ENCODE data around the gene PRLH. TPM values are rescaled to one million over a fixed set of nuclear protein-coding genes. Genes with fewer than 3 reads are reported as not detected.

Gene PRLH
- total RNA-seq, 1 donor from 2014 or later: not detected

DNA sequence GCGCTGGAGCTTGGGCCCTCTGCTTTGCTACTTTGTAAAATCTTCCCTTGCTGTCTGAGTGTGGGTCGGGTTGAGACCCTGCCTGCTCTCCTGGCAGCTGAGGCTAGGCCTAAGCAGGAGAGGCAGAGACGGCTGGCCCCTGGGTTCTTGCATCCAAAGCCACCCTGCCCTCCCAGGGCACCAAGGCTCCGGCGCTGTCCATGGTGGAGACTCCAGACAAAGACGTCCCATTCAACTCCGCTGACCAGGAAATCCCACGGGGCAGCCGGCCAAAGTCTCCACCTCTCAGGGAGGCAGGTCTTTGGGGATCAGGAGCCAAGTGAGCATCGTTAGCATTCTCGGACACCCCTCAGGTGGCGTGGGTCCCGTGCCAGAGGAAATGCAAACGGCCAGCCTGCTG is 2.6 kb upstream of the PRLH start:
- DNase-seq (ENCODE audit: low spot score) (peak; percentile 47), ATAC-seq (no peak)

DNA sequence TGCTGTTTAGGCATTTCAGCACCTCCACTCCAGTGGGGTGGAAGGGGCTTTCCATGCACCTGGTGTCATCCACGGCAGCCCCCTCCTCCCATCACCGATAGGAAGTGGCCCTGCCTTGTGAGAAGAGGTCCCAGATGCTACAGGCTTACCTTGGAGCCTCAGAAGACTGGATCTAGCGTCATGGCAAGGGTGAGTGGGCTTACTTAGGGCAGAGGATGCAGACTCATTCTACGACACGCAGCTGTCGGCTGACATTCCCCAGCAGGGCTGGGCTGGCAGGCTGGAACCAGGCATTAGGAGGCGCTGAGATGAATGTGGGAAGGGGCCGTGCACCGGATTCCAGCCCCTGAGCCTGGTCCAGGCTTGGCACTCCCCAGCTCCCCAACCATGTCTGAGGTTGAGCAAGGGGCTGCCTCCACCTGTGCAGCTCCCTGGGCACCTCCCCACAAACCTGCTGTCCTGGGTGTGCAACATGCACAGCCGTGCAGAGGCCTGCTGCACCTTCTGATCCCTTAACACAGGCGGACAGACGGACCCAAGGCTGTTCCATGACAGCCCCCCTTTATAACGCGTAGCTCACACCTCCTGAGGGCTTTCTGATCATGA is 1.7 kb upstream of the PRLH start:
- DNase-seq (ENCODE audit: low spot score) (no peak), ATAC-seq (no peak)

DNA sequence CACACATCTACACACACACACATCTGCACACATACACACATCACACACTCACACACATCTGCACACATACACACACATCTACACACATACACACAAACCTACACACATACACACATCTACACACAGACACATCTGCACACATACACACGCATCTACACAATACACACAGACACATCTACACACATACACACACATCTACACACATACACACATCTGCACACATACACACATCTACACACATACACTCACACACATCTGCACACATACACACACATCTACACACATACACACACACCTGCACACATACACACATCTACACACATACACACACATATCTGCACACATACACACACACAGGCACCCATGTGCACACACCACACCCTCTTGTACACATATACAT is 400 bp upstream of the PRLH start:
- ATAC-seq: no peak

DNA sequence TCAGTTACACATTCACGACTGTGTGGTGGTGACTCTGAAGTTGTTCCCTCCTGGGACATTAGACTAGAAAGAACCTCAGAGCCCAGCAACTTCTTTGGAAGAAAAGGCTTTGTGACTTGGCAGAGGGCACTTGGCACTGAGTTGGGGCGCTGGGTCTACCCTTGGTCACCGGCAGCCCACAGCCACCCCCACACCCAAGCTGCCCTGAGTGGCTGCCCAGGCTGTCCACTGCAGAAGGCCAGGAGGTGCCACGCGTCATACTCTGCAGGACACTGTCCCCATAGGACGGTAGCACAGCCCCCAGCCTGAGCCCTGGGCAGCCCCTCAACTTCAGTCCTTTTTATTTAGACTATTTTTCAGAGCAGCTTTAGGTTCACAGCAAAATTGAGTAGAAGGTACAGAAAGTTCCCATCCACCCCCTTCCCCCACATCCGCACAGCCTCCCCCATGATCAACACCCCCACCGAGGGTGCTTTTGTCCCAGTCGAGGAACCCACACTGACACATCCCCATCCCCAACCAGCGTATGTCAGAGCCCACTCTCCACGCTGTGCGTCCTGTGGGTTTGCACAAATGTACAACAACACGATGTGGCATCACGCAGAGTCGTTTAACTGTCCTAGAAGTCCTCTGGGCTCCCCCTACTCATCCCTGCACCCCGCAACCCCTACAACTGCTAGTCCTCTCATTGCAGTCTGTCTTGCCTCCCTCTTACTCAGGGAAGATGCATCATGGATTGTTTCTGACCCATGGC is 1.1 kb downstream of the PRLH start:
- DNase-seq (ENCODE audit: low spot score) (peak; percentile 39), ATAC-seq (peak; percentile 3)

More for the DNA sequence above, 400 bp upstream of the PRLH start:
- DNase-seq (ENCODE audit: low spot score): no peak

DNA sequence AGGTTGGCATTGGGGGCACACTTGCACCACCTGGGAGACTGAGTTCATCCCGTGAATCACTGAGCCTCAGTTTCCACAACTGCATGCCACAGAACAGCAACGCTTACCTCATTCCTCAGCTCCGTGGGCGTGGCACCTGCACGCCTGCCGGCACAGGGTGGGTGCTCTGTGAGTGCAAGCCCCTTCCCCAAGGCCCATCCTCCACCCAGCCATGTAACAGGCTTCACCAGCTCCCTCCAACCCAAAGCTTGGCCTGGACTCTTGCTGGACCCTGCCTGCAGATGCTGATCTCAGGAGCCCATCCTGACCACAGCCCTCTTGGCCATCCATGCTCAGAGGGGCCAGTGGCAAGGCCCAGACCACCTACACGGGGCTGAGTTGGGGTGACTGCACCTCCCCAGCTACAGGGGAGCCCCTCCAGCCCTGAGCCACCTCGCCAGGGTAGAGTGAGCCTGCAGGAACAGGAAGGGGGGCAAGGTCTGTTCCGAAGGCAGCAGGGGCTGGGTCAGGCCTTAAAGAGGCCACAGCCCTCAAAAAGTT is 1.8 kb downstream of the PRLH start:
- no peak for ATAC-seq
- DNase-seq (ENCODE audit: low spot score): peak; percentile 38

DNA sequence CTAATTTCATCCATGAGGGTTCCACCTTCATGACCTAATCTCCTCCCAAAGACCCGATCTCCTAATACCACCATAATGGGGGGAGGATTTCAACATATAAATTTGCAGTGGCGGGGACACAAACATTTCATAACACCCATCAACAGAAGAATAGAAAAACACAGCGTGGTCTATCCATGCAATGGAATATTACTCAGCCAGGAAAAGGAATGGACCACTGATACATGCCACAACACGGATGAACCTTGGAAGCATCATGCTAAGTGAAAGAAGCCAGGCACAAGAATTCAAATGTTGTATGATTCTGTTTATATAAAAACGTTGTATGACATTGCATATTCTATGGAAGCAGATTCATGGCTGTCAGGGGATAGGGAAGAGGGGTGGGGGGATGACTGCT is 2.7 kb downstream of the PRLH start:
- ATAC-seq (no peak), DNase-seq (ENCODE audit: low spot score) (no peak)

DNA sequence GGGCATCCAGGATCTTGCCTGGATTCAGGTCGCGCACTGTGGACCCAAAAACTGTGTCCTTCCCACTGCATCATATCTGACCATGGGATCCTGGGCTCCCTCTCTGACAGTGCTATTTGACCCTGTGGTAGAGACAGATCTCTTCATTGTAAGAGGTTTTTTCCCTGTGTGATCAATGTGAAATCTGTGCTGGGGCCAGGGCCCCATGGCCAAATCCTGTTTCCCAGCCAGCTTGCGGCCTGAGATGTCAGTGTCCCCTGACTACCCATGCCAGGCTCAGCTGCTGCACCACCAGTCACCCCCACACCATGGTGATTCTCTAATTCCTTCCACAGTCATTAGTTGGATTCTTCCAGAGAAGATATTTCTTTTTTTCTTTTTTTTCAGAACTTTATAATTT is 3.5 kb downstream of the PRLH start:
- no peak for ATAC-seq

DNA sequence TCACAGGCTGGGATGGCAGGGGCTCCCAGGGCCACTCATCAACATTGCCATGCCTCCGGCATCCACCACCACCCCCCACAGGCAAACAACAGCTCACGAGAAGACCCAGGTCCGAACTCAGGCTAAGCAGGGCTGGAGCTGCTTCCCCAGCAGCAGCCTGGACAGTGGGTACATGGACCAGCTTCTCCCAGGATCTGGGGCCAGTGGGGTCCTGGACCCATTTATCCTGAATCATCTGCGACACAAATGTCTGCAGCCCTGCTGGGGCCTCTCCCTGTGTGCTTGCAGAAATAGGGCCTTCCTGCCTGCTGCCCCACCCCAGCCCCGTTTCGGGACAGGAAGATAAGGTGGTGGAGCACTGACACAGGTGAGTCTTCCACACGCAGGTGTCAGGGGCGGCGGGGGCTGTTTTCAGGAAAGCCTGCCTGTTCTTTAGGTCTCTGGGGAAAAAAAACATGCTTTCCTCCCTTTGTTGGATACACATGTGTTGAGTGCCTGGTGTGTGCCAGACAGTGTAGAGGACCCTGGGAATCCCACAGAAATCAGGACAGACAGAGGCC is 4.5 kb downstream of the PRLH start:
- ATAC-seq (no peak), DNase-seq (ENCODE audit: low spot score) (peak; percentile 38)

More for the DNA sequence above, 3.5 kb downstream of the PRLH start:
- no peak for DNase-seq (ENCODE audit: low spot score)

DNA sequence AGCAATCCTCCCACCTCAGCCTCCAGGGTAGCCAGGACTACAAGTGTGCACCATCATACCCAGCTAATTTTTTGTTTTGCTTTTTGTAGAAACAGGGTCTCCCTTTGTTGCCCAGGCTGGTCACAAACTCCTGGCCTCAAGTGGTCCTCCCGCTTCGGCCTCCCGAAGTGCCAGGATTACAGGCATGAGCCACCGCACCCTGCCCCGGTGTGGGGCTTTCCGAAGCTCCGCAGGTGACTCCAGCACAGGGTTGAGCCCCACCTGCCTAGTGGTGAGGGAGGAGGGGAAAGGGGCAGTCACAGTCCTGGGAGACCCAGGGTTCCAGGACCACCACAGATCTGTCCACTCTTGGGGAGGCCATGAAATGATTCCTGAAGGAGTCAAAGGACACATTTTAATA is 5.2 kb downstream of the PRLH start:
- no peak for ATAC-seq
- no peak for DNase-seq (ENCODE audit: low spot score)

DNA sequence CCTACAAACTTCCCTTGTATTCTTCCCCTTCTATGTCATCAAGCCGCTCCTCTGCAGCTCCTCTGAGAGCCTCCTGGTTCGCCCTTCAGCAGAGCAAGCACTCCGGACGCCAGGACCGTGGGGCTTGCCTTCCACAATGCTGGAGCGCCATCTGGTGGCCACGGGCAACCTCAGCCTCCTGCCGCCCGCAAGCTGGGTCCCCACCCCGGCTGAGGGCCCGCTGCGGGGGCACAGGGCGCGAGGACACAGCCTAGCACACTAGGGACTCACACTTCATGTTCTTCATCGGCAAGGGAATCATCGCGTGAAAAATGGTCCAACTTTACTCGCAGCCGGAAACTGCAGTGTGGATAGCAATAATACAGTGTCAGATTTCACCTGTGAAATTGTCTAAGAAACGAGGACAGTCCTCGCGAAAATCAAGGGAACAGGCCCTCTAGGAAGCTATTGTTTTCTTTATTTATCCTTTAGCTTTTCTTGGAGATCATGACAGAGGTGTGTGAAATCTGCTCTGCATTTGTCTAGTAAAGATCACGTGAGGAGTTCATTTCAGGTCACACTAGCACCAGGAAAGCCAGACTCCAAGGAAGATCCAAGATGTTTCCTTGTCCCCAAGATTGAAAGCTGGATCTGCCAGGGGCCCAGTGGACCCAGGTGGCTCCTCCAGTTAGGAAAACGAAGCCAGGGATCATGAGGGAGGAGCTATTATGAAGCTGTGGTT is 5.8 kb downstream of the PRLH start:
- peak; percentile 90 for ATAC-seq
- DNase-seq (ENCODE audit: low spot score): peak; percentile 90

DNA sequence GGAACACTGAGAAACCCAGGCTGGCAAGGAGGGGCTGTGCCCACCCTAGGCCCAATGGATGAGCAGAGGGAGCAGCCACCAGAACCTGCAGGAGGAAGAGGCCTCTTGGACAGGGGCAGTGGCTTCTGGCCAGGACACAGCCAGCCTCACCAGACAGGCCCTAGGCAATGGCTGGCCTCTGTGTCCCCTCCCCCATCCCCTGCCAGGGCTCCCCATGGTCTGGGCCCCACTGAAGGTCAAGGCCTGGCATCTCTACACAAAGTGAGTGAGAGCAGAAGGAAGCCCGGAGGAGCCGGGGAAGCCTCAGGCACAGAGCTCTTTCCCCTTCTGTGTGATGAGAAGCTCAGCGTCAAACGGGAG is 6.3 kb downstream of the PRLH start:
- ATAC-seq (peak; percentile 38), DNase-seq (ENCODE audit: low spot score) (no peak)

DNA sequence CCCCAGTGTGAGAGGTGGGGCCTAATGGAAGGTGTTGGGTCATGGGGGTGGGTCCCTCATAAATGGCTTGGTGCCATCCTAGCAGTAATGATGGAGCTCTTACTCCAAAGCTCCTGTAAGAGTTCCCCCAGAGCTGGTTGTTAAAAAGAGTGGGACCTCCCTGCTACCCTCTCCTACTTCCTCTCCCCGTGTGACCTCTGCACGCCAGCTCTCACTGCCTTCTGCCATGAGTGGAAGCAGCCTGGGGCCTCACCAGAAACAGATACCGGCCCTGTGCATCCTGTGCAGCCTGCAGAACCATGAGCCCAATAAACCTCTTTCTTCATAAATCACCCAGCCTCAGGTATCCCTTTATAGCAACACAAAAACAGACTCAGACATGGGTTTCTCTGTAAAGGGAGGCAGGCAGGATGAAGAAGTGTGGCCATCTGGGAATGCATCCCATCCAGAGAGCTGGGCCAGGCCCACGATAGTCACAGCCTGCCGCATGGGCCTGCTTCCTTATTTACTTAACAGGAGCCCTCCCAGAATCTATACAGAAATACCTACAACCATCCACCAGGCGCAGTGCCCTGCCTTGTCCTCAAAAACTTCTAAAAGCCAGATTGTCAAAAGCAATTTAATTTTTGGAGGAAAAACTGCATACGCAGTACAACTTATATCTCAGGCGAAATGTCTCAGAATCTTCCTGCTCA is 7.5 kb downstream of the PRLH start:
- ATAC-seq (peak; percentile 9), DNase-seq (ENCODE audit: low spot score) (no peak)

DNA sequence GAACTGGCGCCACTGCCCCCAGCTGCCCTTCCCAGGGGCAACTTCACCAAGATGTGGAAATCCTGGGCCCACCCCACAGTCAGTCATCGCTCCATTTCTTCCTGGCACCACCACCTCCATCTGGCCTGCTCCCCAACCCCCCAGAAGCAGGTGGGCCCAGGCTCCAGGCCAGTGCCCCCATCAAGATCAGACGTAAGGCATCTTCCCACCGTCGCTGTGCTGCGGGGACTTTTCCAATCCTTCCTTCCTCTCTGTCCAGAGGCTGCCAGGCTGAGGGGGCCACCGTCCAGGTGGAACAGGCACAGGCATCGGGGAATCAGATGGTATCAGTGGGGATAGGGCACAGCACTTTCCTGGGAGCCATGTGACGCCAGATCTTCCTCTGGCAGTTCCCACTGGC is 8.1 kb downstream of the PRLH start:
- DNase-seq (ENCODE audit: low spot score) (no peak), ATAC-seq (no peak)

DNA sequence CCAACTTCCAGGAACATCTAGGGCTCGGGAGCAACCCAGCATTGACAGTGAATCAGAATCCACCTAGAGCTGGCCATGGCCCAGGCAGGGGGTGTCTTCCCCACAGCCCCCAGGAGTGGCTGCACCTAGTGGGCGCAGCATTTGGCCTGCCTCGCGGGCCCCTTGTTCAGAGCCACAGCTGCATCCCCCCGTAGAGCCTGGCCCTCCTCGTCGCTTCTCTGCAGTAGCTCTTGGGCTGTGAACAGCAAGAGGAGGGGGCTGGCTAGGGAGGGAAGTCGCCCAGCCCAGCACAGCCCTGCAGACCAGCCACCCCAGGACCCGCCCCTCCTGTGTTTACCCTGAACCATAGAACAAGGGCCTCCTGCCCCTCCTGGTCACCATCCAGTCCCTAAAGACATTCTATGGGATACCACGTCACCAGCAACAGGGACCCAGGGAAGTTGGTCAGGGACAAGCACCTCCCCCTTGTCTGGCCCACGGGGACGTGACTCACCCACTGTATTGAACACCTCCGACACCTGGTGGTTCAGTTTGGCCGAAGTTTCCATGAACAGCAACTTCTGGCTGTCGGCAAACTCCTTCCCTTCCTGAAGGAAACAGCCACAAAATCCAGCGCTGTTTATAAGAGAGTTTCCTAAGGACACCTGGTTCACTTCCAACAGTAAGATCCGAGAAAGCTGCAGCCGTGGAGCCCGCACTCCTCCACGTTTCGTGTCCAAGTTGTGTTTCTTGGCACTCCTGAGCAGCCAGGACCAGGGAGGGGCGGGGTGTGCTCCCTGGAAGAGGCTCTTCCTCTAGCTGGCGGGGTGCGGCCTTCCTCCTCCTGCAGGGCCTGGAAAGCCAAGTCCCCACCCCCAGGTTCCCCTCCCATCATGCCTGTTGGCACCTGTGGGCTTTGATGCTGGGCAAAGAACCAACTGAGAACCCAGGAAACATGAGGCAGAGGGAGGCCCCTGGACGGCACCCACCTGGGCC is 8.8 kb downstream of the PRLH start:
- DNase-seq (ENCODE audit: low spot score) (no peak), ATAC-seq (no peak)

DNA sequence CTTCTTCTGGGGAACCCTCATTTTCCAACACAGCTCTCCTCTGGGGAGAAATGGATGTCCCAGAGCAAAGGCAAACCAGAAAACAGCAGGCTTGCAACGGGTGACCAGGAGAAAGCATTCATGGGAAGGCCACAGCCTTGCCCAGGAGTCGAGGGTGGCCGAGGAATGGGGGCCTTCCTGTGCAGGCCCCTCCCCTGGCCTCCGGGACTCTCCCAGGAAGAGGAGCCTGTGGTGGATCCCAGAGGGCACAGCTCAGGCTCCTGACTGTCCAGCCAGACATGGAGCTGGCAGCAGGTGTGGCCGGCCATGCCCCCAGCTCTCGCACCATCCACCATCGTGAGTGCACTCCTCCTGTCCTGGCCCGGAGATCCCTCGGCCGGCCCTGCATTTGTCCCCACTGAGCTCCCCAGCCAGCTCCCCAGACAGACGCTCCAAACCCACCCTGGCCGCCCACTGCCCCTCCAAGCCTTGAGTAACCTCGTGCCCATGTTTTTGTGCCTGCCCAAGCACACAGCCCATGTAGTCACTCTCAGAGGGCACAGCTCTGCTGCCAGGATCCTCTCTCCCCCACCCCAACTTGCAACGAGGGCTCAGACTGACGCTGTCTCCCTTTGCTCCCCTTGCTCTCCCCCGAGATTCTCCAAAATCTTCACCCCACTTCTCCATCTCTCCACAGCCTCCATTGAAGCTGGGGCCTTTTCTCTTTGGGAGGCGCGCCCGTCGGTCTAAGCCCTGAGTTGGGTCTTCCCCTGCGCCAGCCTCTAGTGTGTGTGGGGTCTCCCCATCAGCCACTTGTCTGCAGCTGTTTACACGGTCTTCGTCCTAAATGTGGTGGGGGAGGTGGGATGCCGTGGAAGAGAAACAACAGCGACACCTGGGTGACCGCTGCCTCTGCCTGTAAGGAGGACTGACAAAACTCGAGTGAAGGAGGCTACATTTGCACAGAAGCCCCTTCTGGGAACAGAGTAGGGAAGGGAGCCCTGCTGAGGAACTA is 9.8 kb downstream of the PRLH start:
- ATAC-seq (no peak), DNase-seq (ENCODE audit: low spot score) (no peak)

DNA sequence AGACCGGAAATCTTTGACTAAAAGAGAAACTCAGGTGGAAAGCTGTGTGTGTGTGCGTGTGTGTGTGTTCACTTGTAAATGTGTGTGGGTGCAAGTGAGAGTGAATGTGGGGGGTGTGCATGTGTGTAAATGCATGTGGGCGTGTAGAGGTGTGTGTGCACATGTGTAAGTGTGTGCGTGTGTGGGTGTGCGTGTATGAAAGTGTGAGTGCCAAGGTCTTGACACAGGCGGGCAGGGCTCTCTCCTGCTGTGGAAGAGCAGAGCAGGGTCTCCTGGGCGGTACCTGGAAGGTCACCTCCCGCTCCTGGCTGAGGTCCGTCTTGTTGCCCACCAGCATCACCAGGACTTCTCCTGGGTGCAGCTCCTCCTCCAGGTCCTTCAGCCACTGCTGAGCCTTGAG is 10.6 kb downstream of the PRLH start:
- ATAC-seq: no peak
- no peak for DNase-seq (ENCODE audit: low spot score)

DNA sequence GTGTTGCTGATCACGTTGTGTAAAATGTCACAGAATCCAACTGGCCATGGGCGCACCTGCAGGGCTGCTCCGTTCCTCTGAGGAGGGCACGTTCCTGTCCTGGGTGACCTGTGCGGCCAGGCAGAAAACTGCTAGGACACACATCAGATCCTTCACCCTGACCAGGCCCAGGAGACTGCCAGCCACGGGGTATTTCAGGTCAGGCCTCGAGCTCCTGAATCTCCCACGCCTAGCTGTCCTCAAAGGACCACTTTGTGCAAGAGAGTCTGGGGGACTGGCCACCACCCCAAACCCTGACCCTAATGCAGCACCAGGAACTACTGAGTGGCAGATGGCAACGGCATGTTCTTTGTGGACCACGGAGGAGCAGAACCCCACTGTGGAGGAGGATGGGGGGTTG is 11.1 kb downstream of the PRLH start:
- no peak for DNase-seq (ENCODE audit: low spot score)
- no peak for ATAC-seq
